SK-N-SH treated with all-trans-retinoic acid at 6 μM for 48 hours (cell line): ENCODE results near the gene TGFBR2.

ENCODE experiments used
- ATAC-seq: fragments of 200-7000 bp; cut with Tn5 transposase; 3 replicates; pipeline ENCODE4 v1.9.1; 2020; ENCODE audit warnings: mild to moderate bottlenecking, moderate library complexity
- CREB5 ChIP-seq: fragments of 250-450 bp; sonication (Bioruptor Pico); IDR thresholded peaks from 2 replicates; pipeline ENCODE4 v1.5.1; 2020; ENCODE audit warnings: low read depth, mild to moderate bottlenecking, moderate library complexity
- CSDC2 ChIP-seq: fragments of 250-450 bp; sonication (Bioruptor Pico); IDR thresholded peaks from 2 replicates; pipeline ENCODE4 v1.5.0; 2020; ENCODE audit warnings: mild to moderate bottlenecking, moderate library complexity
- CSRNP3 ChIP-seq: fragments of 250-450 bp; sonication (Bioruptor Pico); IDR thresholded peaks from 2 replicates; pipeline ENCODE4 v1.5.1; 2021; ENCODE audit warnings: mild to moderate bottlenecking, moderate library complexity
- GLIS3 ChIP-seq: fragments of 250-450 bp; sonication (Bioruptor Pico); IDR thresholded peaks from 2 replicates; pipeline ENCODE4 v1.5.0; 2020; ENCODE audit warnings: mild to moderate bottlenecking, moderate library complexity
- ISL1 ChIP-seq: fragments of 250-450 bp; sonication (Bioruptor Pico); IDR thresholded peaks from 2 replicates; pipeline ENCODE4 v2.1.2; 2022; ENCODE audit warnings: mild to moderate bottlenecking, moderate library complexity
- OSR1 ChIP-seq: fragments of 250-450 bp; sonication (Bioruptor Pico); IDR thresholded peaks from 2 replicates; pipeline ENCODE4 v1.8.0; 2022; ENCODE audit warnings: moderate library complexity, mild to moderate bottlenecking, inconsistent platforms
- PATZ1 ChIP-seq: fragments of 250-450 bp; sonication (Bioruptor Pico); IDR thresholded peaks from 2 replicates; pipeline ENCODE4 v1.8.0; 2020; ENCODE audit warnings: mild to moderate bottlenecking, moderate library complexity, borderline replicate concordance
- POU6F1 ChIP-seq: fragments of 250-450 bp; sonication (Bioruptor Pico); IDR thresholded peaks from 2 replicates; pipeline ENCODE4 v1.8.0; 2021; ENCODE audit warnings: low read depth, mild to moderate bottlenecking, moderate library complexity, borderline replicate concordance
- PPARA ChIP-seq: fragments of 250-450 bp; sonication (Bioruptor Pico); IDR thresholded peaks from 2 replicates; pipeline ENCODE4 v1.5.0; 2020; ENCODE audit warnings: mild to moderate bottlenecking, borderline replicate concordance
- RARB ChIP-seq: fragments of 250-450 bp; sonication (Bioruptor Pico); IDR thresholded peaks from 2 replicates; pipeline ENCODE4 v1.8.0; 2021; ENCODE audit warnings: mild to moderate bottlenecking, moderate library complexity
- SNAI2 ChIP-seq: fragments of 250-450 bp; sonication (Bioruptor Pico); IDR thresholded peaks from 2 replicates; pipeline ENCODE4 v1.5.0; 2020; ENCODE audit warnings: mild to moderate bottlenecking, moderate library complexity
- TCF4 ChIP-seq: fragments of 250-450 bp; sonication (Bioruptor Pico); IDR thresholded peaks from 2 replicates; pipeline ENCODE4 v1.8.0; 2021; ENCODE audit warnings: mild to moderate bottlenecking, moderate library complexity, borderline replicate concordance
- TSHZ2 ChIP-seq: fragments of 250-450 bp; sonication (Bioruptor Pico); IDR thresholded peaks from 2 replicates; pipeline ENCODE4 v1.5.0; 2020; ENCODE audit warnings: mild to moderate bottlenecking, moderate library complexity
- ZC3H10 ChIP-seq: fragments of 250-450 bp; sonication (Bioruptor Pico); IDR thresholded peaks from 2 replicates; pipeline ENCODE4 v1.5.1; 2021; ENCODE audit warnings: mild to moderate bottlenecking, moderate library complexity
- ZFP3 ChIP-seq: fragments of 250-450 bp; sonication (Bioruptor Pico); IDR thresholded peaks from 2 replicates; pipeline ENCODE4 v1.5.0; 2020; ENCODE audit warnings: mild to moderate bottlenecking, moderate library complexity
- ZFP30 ChIP-seq: fragments of 450-650 bp; formaldehyde crosslinking; IDR thresholded peaks from 2 replicates; pipeline ENCODE4 v1.5.0; 2022; ENCODE audit warnings: mild to moderate bottlenecking, moderate library complexity
- ZNF565 ChIP-seq: fragments of 450-650 bp; formaldehyde crosslinking; conservative IDR thresholded peaks from 2 replicates; pipeline ENCODE4 v1.5.0; 2020; ENCODE audit warnings: low read depth, mild to moderate bottlenecking, moderate library complexity
- ZNF70 ChIP-seq: fragments of 450-650 bp; formaldehyde crosslinking; IDR thresholded peaks from 2 replicates; pipeline ENCODE4 v1.5.0; 2020; ENCODE audit warnings: mild to moderate bottlenecking, moderate library complexity

The TGFBR2 gene

GRCh38 chr3:30616347-30617027 lies 10.1 kb downstream of the TGFBR2 start:
- no peak for ATAC-seq

GRCh38 chr3:30617069-30617468 lies 10.7 kb downstream of the TGFBR2 start:
- TF ChIP-seq POU6F1, result no peak
- TF ChIP-seq ZFP30 (CRISPR knock-in tag), result no peak
- no peak for TF ChIP-seq ZFP3
- ATAC-seq, result no peak

More at GRCh38 chr3:30616347-30617027, 10.1 kb downstream of the TGFBR2 start:
- TF ChIP-seq PPARA (CRISPR knock-in tag) (no peak), ZC3H10 (CRISPR knock-in tag) (no peak), OSR1 (CRISPR knock-in tag) (no peak), ISL1 (CRISPR knock-in tag) (no peak), POU6F1 (no peak), ZFP30 (CRISPR knock-in tag) (no peak), CREB5 (CRISPR knock-in tag) (no peak), CSRNP3 (CRISPR knock-in tag) (no peak), TSHZ2 (CRISPR knock-in tag) (no peak), TCF4 (CRISPR knock-in tag) (no peak), ZNF565 (CRISPR knock-in tag) (no peak), GLIS3 (CRISPR knock-in tag) (no peak), RARB (CRISPR knock-in tag) (no peak), SNAI2 (CRISPR knock-in tag) (no peak), CSDC2 (CRISPR knock-in tag) (no peak), ZNF70 (CRISPR knock-in tag) (no peak)

GRCh38 chr3:30617653-30618052 lies 11.3 kb downstream of the TGFBR2 start:
- ATAC-seq, result no peak
- TF ChIP-seq ZFP30 (CRISPR knock-in tag) (no peak), CSRNP3 (CRISPR knock-in tag) (no peak), PATZ1 (CRISPR knock-in tag) (no peak), CREB5 (CRISPR knock-in tag) (no peak), PPARA (CRISPR knock-in tag) (no peak), ISL1 (CRISPR knock-in tag) (no peak), GLIS3 (CRISPR knock-in tag) (no peak), TCF4 (CRISPR knock-in tag) (no peak), ZNF70 (CRISPR knock-in tag) (no peak), POU6F1 (no peak)
